K562 (cell line): ENCODE data around the gene FAM53B. TPM values are rescaled to one million over a fixed set of nuclear protein-coding genes. Genes with fewer than 3 reads are reported as not detected.

Experiments
- CBX1 ChIP-seq: sonication (generic); IDR thresholded peaks from 2 replicates; pipeline ENCODE4 v1.6.1; 2016; ENCODE audit warnings: antibody characterized with exemption, low read depth, mild to moderate bottlenecking
- EHMT2 ChIP-seq: fragments of 450-650 bp; IDR thresholded peaks from 2 replicates; pipeline ENCODE4 v1.6.1; 2018; ENCODE audit warnings: antibody characterized with exemption
- FOXJ2 ChIP-seq: fragments of 200-800 bp; sonication (Bioruptor generic); IDR thresholded peaks from 2 replicates; pipeline ENCODE4 v1.6.1; 2016; ENCODE audit warnings: missing genetic modification characterization, missing compliant biosample characterization
- HDAC1 ChIP-seq, 2 experiments: fragments of 450-650 bp; IDR thresholded peaks; 2 replicates each; pipeline ENCODE4 v1.6.1; 2016 to 2017; ENCODE audit warnings: inconsistent platforms in 1 of 2, mild to moderate bottlenecking in 1 of 2, moderate library complexity in 1 of 2
- KLF1 ChIP-seq: fragments of 450-650 bp; IDR thresholded peaks from 2 replicates; pipeline ENCODE4 v1.6.1; 2016; ENCODE audit warnings: missing genetic modification characterization, missing compliant biosample characterization
- PURB ChIP-seq: sonication (generic); formaldehyde crosslinking; IDR thresholded peaks from 2 replicates; pipeline ENCODE4 v1.9.0; 2021; ENCODE audit warnings: low read depth, mild to moderate bottlenecking, missing genetic modification reagents
- RBM14 ChIP-seq: fragments of 200-400 bp; formaldehyde crosslinking; IDR thresholded peaks from 2 replicates; pipeline ENCODE4 v1.6.1; 2018; ENCODE audit warnings: low read depth, mild to moderate bottlenecking, low read length, moderate library complexity, borderline replicate concordance; ENCODE audit not compliant: insufficient read depth
- RBM25 ChIP-seq: fragments of 200-400 bp; formaldehyde crosslinking; IDR thresholded peaks from 2 replicates; pipeline ENCODE4 v1.6.1; 2018; ENCODE audit warnings: low read length, low read depth, moderate library complexity; ENCODE audit not compliant: severe bottlenecking
- TRIM28 ChIP-seq: fragments of 450-650 bp; IDR thresholded peaks from 2 replicates; pipeline ENCODE4 v1.6.1; 2017
- YY1 ChIP-seq, 3 experiments: IDR thresholded peaks; 2 replicates each; pipeline ENCODE4 v1.6.1; 2011; ENCODE audit warnings: low read length in 2 of 3, mild to moderate bottlenecking in 2 of 3, moderate library complexity in 2 of 3, borderline replicate concordance in 1 of 3, control low read depth in 1 of 3, low read depth in 1 of 3; ENCODE audit not compliant: insufficient read depth in 3 of 3, insufficient replicate concordance in 2 of 3, control insufficient read depth in 1 of 3, insufficient read length in 1 of 3; ENCODE audit errors: extremely low read depth in 1 of 3
- ZNF436 ChIP-seq: fragments of 250-450, 450-650 bp; sonication (Bioruptor Pico); formaldehyde crosslinking; IDR thresholded peaks from 2 replicates; pipeline ENCODE4 v1.7.0; 2020; ENCODE audit warnings: mild to moderate bottlenecking
- ZNF583 ChIP-seq: fragments of 250-450 bp; sonication (Bioruptor Pico); IDR thresholded peaks from 2 replicates; pipeline ENCODE4 v1.4.0; 2020
- polyA plus RNA-seq, 8 experiments: library from polyadenylated mRNA; depleted of rRNA in 4 of 8; stranded (reverse) in 5 of 8; unstranded in 3 of 8; fragments of >200 nt; fragmentation: Nextera tagmentation in 2 of 8; fragmentation: Illumina TruSeq in 1 of 8; extraction: Ambion mirVana in 2 of 8; extraction: Trizol in 1 of 8; gene quantifications; 2 replicates each; pipeline versions ENCODE4 v1.2.1 to v1.2.3, GENCODE V29; 2011 to 2014; ENCODE audit warnings: inconsistent platforms in 1 of 8, missing spikeins in 1 of 8
- total RNA-seq, 7 experiments: library from RNA; depleted of rRNA in 6 of 7; stranded (reverse); fragments of >200 nt in 6 of 7; fragmentation: Illumina TruSeq in 2 of 7; extraction: Trizol in 2 of 7; gene quantifications; 2 replicates each; pipeline versions ENCODE4 v1.2.1 to v1.2.3, GENCODE V29; 2011 to 2021; ENCODE audit warnings: low replicate concordance in 1 of 7
- TF ChIP-seq, protein P1 (sequence below): fragments of 250-450 bp; sonication (Bioruptor Pico); IDR thresholded peaks from 2 replicates; pipeline ENCODE4 v1.5.0; 2021; ENCODE audit warnings: mild to moderate bottlenecking, borderline replicate concordance

Gene FAM53B
- total and polyA plus RNA-seq, 9 of the 15 experiments (the other 6 are each of a cell fraction or from before 2014, with no cell fraction given), result 0.03 to 16.5 (median 5.0) TPM

DNA sequence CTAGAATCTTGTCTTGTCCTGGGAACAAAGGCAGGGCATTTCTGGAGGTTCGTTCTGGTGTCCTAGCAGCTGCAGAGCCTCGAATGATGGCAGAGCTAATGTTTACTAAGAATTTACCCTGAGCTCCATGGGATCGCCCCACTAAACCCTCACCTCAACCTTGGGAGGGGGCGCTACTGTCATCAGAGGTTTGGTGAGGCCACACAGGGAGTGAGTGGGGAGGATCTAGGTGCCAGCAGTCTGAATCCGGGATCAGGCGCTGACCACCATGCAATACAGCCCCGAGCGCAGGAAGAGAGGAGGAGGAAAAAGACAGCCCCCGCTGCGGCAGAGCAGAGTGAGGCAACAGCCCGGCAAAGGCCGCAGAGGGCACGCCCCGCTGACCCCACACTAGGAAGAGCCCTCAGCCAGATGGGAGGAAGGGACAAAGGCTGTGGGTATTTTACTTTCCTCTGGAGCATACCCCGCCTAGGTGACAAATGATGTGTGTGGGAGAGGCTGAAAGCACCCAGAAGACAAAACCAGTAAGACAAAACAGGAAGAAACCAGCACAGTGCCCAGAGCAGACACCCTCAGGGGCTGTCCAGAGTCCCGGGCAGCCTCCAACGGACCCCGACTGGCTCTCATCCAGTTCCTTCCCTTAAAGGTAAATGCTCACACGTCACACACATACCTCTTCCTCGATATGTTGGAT, 103.5 kb downstream of the FAM53B start (continued):
- TF ChIP-seq KLF1 (tag), result no peak
- TF ChIP-seq, protein P1, sequence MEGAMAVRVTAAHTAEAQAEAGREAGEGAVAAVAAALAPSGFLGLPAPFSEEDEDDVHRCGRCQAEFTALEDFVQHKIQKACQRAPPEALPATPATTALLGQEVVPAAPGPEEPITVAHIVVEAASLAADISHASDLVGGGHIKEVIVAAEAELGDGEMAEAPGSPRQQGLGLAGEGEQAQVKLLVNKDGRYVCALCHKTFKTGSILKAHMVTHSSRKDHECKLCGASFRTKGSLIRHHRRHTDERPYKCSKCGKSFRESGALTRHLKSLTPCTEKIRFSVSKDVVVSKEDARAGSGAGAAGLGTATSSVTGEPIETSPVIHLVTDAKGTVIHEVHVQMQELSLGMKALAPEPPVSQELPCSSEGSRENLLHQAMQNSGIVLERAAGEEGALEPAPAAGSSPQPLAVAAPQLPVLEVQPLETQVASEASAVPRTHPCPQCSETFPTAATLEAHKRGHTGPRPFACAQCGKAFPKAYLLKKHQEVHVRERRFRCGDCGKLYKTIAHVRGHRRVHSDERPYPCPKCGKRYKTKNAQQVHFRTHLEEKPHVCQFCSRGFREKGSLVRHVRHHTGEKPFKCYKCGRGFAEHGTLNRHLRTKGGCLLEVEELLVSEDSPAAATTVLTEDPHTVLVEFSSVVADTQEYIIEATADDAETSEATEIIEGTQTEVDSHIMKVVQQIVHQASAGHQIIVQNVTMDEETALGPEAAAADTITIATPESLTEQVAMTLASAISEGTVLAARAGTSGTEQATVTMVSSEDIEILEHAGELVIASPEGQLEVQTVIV, result no peak
- TF ChIP-seq PURB (CRISPR knock-in tag), result no peak
- TF ChIP-seq RBM25, result no peak
- TF ChIP-seq RBM14, result no peak
- TF ChIP-seq EHMT2, result no peak
- TF ChIP-seq TRIM28, result no peak
- TF ChIP-seq FOXJ2 (tag), result no peak
- TF ChIP-seq CBX1, result no peak
- 0 out of 4 replicates have a peak, but pooled peaks of 1 of the 2 experiments have one; percentile 14 for TF ChIP-seq HDAC1 (IDR thresholded peaks at IDR 0.05)
- no peak for TF ChIP-seq ZNF583
- no peak for TF ChIP-seq YY1 (IDR thresholded peaks at IDR 0.05; ENCODE audit: borderline replicate concordance in 1 of 3, control insufficient read depth in 1 of 3, extremely low read depth in 1 of 3, insufficient read depth in 3 of 3, insufficient read length in 1 of 3, insufficient replicate concordance in 2 of 3, low read depth in 1 of 3, low read length in 2 of 3)
- no peak for TF ChIP-seq ZNF436
